ENCODE results near the gene SEPTIN11.

SEPTIN11 gene

DNA sequence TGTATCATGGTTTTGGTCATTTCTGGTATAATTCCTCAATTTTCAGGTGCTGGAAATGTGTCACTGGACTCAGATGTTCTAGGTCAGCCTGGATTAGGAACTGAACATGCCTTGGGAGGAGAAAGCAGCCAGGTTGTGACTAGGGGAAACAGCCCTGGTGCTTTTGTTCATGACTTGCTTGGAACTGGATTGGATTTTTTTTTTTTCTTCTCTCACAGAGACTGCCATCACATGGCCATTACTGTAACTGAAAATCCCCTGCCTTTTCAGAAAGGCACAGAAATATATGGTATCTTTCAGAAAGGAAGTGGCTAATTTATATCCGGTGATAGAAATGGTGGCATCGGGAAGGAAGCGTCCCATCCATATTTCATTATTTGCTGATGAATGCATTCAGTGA, 34.6 kb downstream of the SEPTIN11 start:
- TF ChIP-seq, protein P1, sequence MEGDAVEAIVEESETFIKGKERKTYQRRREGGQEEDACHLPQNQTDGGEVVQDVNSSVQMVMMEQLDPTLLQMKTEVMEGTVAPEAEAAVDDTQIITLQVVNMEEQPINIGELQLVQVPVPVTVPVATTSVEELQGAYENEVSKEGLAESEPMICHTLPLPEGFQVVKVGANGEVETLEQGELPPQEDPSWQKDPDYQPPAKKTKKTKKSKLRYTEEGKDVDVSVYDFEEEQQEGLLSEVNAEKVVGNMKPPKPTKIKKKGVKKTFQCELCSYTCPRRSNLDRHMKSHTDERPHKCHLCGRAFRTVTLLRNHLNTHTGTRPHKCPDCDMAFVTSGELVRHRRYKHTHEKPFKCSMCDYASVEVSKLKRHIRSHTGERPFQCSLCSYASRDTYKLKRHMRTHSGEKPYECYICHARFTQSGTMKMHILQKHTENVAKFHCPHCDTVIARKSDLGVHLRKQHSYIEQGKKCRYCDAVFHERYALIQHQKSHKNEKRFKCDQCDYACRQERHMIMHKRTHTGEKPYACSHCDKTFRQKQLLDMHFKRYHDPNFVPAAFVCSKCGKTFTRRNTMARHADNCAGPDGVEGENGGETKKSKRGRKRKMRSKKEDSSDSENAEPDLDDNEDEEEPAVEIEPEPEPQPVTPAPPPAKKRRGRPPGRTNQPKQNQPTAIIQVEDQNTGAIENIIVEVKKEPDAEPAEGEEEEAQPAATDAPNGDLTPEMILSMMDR (IDR thresholded peaks at IDR 0.05; ENCODE audit: extremely low read depth, insufficient read depth, missing control alignments), result peak; percentile 37
- DNase-seq (ENCODE audit: low spot score), result peak; percentile 34
- in situ Hi-C loops (cut with MboI; ENCODE audit: low pct_unique_long_range_greater_than_20kb, low sequenced_read_pairs, unreplicated experiment), result no loop called here

- in situ Hi-C loops (cut with MboI; ENCODE audit: low pct_unique_long_range_greater_than_20kb, low sequenced_read_pairs, unreplicated experiment), result no loop called here
- TF ChIP-seq, protein P1 (IDR thresholded peaks at IDR 0.05; ENCODE audit: extremely low read depth, insufficient read depth, missing control alignments), result no peak
- no peak for DNase-seq (ENCODE audit: low spot score)
These were observed 35.2 kb downstream of the SEPTIN11 start for GRCh38 chr4:76984788-76985211.

GRCh38 chr4:76987153-76987591, 37.6 kb downstream of the SEPTIN11 start:
- TF ChIP-seq, protein P1 (IDR thresholded peaks at IDR 0.05; ENCODE audit: extremely low read depth, insufficient read depth, missing control alignments), result no peak
- no peak for DNase-seq (ENCODE audit: low spot score)
- in situ Hi-C loops (cut with MboI; ENCODE audit: low pct_unique_long_range_greater_than_20kb, low sequenced_read_pairs, unreplicated experiment), result no loop called here

DNA sequence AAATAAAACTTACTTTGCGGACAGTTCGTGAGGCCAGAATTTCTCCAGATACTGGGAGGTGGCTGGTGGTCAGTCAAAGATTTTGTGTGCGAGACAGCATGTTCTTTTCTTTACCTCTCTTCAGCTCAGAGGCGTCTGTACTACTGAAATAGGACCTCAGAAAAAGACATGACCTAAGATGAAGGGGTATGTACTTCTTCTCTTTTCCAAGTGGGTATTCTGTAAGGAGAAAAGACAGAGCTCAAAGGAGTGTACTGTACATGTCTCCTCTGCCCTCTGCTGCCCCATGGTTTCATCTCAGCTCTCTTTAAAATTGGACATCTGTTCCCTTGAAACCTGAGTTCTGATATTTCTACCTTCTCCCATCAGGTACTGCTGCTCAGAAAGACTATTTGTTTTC, 38.1 kb downstream of the SEPTIN11 start:
- DNase-seq (ENCODE audit: low spot score), result no peak
- in situ Hi-C loops (cut with MboI; ENCODE audit: low pct_unique_long_range_greater_than_20kb, low sequenced_read_pairs, unreplicated experiment), result no loop called here
- TF ChIP-seq, protein P1 (IDR thresholded peaks at IDR 0.05; ENCODE audit: extremely low read depth, insufficient read depth, missing control alignments), result no peak

DNA sequence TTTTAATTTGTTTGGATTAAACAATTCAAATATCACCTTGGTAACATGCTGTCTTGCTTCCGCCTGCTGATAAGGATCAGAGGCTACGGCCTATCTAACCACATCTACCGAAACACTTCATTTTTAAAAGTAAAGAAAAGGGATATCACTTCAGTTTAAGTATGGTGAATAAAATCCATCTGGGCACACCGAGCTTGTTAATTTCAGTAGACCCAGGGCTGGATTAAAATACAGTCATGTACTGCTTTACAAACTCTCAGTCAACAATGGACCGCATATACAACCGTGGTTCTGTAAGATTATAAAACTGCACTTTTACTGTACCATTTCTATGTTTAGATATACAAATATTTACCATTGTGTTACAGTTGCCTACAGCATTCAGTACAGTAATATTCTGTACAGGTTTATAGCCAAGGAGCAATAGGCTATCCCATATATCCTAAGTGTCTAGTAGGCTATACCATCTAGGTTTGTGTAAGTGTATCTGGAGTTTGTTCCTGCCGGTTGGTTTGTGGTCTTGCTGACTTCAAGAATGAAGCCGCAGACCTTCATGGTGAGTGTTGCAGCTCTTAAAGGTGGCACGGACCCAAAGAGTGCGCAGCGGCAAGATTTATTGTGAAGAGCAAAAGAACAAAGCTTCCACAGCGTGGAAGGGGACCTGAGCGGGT, 40.0 kb downstream of the SEPTIN11 start:
- TF ChIP-seq, protein P1 (IDR thresholded peaks at IDR 0.05; ENCODE audit: extremely low read depth, insufficient read depth, missing control alignments), result no peak
- in situ Hi-C loops (cut with MboI; ENCODE audit: low pct_unique_long_range_greater_than_20kb, low sequenced_read_pairs, unreplicated experiment), result no loop called here
- no peak for DNase-seq (ENCODE audit: low spot score)

- in situ Hi-C loops (cut with MboI; ENCODE audit: low pct_unique_long_range_greater_than_20kb, low sequenced_read_pairs, unreplicated experiment), result no loop called here
- DNase-seq (ENCODE audit: low spot score), result no peak
- TF ChIP-seq, protein P1 (IDR thresholded peaks at IDR 0.05; ENCODE audit: extremely low read depth, insufficient read depth, missing control alignments), result no peak
These were observed 40.9 kb downstream of the SEPTIN11 start for GRCh38 chr4:76990288-76991080.
